ENCODE measurements around the gene MS4A10.

Gene MS4A10

DNA sequence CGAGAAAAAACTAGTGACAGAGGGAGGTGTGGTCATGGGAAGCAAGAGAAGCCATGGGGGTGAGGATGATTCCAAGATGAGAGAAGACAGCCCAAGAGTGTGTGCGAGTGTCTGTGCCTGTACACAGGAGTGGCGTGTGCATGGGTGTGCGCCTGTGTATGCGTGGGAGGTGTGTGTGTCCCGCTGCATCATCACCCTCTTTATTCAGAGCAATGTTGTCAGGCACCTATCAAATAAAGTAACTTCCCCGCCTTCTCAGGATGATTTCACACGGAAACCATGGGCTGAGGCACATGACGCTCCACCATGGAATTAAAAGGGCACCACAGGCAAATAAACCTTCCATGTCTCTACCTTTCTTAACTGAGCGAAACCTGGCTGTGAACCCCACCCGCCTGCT lies 24.6 kb downstream of the MS4A10 start:
- TF ChIP-seq, protein P1, sequence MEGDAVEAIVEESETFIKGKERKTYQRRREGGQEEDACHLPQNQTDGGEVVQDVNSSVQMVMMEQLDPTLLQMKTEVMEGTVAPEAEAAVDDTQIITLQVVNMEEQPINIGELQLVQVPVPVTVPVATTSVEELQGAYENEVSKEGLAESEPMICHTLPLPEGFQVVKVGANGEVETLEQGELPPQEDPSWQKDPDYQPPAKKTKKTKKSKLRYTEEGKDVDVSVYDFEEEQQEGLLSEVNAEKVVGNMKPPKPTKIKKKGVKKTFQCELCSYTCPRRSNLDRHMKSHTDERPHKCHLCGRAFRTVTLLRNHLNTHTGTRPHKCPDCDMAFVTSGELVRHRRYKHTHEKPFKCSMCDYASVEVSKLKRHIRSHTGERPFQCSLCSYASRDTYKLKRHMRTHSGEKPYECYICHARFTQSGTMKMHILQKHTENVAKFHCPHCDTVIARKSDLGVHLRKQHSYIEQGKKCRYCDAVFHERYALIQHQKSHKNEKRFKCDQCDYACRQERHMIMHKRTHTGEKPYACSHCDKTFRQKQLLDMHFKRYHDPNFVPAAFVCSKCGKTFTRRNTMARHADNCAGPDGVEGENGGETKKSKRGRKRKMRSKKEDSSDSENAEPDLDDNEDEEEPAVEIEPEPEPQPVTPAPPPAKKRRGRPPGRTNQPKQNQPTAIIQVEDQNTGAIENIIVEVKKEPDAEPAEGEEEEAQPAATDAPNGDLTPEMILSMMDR (IDR thresholded peaks at IDR 0.05): no peak

DNA sequence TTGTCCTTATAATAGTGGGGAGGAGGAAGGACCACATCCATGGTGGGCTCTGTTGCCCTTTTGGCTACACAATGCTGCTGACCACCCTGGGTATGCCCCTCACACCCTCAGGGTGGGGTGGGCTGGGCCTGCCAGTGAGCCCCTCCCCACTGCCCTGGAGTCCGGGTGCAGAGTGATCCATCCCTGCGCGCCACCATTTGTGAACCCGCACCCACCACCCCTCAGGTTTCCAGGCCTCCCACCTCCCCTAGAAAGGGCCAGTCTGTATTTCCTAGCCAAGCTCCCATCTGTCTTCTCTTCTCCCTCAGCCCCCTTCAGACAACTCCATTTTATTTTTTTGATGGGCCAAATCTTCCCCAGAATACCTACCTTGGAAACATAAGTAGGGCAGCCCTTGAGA lies 25.0 kb downstream of the MS4A10 start:
- TF ChIP-seq, protein P1 (IDR thresholded peaks at IDR 0.05): no peak

DNA sequence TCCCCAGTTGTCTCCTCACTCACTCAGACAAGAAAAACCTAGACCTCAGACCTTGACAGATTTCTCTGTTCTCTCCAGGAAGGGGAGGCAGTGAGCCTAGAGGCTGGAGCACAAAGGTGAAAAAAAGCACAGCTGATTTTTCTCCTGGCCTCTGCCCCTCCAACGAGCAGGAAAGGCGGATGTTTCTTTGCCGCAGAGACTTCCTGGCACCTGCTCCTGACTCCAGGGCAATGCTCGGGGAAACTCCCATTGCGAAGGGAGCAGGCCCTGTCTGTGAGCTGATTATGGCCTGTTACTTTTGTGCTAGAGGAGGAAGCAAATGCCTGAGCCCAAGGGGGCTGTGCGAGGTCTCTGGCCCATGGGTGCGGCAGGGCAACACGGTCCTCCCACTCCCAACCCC lies 25.4 kb downstream of the MS4A10 start:
- TF ChIP-seq, protein P1 (IDR thresholded peaks at IDR 0.05): no peak

DNA sequence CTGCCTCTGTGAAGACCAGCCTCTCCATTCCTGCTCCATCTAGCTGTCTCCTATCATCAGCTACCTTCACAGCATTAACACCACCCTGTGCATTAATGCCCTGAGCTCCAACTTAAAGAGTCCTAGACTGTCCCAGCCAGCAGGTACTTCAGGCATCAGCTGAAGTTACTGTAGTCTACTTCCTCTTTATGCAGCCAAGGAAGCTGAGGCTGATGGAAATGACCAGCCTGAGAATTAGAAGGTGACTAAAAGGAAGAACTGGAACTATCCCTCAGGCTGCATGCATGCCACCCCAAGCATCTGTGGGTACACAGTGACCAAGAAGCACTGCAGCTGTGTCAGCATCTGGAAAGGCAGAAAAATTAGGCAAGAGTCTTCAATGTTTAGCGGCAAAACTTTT lies 28.2 kb downstream of the MS4A10 start:
- TF ChIP-seq, protein P1 (IDR thresholded peaks at IDR 0.05): no peak

DNA sequence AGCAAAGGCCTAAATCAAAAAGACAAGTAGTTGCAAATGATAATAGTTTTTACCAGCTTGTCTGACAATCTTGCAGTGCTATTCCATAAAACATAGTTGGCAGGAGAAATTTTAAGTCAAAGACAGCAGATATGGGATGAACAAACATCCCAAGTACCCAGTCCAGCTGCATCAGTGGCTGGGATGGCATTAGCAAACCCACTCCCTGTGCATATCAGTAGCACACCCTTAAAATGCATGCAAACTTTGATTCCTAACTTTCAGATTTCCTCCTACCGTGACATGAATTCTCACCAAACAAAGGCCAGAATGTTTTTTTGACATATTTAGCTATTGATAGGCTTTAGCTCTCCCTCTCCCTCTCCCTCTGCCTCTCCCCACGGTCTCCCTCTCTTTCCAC lies 29.0 kb downstream of the MS4A10 start:
- TF ChIP-seq, protein P1 (IDR thresholded peaks at IDR 0.05): no peak

GRCh38 chr11:60816590-60817157 lies 31.5 kb downstream of the MS4A10 start:
- TF ChIP-seq, protein P1 (IDR thresholded peaks at IDR 0.05): no peak

DNA sequence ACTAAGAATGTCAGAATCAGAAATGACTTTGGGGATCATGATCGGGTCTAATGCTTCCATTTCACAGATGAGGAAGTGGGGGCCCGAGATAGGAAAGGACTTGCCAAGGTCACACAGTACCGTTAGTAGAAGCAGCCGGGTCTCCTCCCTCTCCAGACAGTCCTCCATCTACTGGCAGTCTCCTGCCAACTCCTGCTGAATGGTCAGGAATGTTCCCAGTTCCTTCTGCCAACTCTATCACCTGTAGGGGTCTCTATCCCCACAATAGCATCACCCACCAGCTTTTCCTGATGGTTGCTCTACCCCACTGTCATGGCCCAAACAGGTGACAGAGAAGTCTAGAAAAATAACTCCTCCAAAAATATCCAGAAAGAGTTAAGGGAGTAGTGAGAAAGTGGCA lies 32.9 kb downstream of the MS4A10 start:
- TF ChIP-seq, protein P1 (IDR thresholded peaks at IDR 0.05): no peak
